Measurements from ENCODE around the gene FAM120A. TPM values are rescaled to one million over a fixed set of nuclear protein-coding genes. Genes with fewer than 3 reads are reported as not detected.

Gene FAM120A
- total RNA-seq, 1 experiment from 2014 or later = 53.3 TPM

DNA sequence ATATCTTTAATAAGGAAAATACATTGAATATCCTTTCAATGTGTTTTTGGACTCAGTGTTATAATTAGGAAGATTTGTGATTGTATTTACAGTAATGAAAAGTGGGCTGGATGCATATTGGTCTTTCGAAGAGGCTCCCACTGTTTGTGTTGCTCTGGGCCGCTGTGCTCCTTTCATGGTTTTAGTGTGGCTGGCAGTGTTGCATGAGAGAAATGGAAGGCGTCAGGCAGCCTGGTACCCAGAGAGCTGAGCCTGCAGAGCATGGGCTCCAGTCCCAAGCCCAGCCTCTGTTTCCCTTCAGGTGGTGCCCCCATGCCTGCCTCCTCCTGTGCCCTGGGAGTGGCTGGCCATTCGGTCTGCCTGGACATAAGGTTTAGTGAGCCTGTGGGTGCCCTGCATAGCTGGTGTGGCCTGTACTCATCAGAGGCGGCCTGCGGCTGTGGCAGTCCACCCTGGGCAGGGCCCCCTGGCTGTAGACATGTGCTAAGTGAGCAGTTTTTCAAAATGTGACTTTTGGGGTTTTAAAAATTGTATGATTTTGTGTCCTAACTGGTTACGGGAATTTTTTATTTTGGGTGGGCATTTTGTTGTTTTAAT, 29.3 kb downstream of the FAM120A start (continued):
- TF ChIP-seq, protein P1, sequence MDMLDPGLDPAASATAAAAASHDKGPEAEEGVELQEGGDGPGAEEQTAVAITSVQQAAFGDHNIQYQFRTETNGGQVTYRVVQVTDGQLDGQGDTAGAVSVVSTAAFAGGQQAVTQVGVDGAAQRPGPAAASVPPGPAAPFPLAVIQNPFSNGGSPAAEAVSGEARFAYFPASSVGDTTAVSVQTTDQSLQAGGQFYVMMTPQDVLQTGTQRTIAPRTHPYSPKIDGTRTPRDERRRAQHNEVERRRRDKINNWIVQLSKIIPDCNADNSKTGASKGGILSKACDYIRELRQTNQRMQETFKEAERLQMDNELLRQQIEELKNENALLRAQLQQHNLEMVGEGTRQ (CRISPR knock-in tag; IDR thresholded peaks at IDR 0.05) = no peak
- TF ChIP-seq NR3C1 (CRISPR knock-in tag; conservative IDR thresholded peaks at IDR 0.05; ENCODE audit: low read depth) = no peak
- no peak for TF ChIP-seq ATF1 (CRISPR knock-in tag; IDR thresholded peaks at IDR 0.05)
- no peak for TF ChIP-seq PRRX2 (CRISPR knock-in tag; IDR thresholded peaks at IDR 0.05)
- TF ChIP-seq TEAD4 (CRISPR knock-in tag; IDR thresholded peaks at IDR 0.05) = no peak
- TF ChIP-seq ZNF232 (CRISPR knock-in tag; IDR thresholded peaks at IDR 0.05) = no peak
- TF ChIP-seq ETV6 (CRISPR knock-in tag; IDR thresholded peaks at IDR 0.05) = no peak

- no peak overlapping the region for H3K27ac Mint-ChIP-seq
- no peak for ATAC-seq
- TF ChIP-seq ZBTB21 (CRISPR knock-in tag; IDR thresholded peaks at IDR 0.05; ENCODE audit: borderline replicate concordance) (no peak), SP1 (CRISPR knock-in tag; conservative IDR thresholded peaks at IDR 0.05) (no peak), ZNF416 (CRISPR knock-in tag; IDR thresholded peaks at IDR 0.05) (no peak), ZNF671 (CRISPR knock-in tag; IDR thresholded peaks at IDR 0.05) (no peak)
- TF ChIP-seq, protein P2, sequence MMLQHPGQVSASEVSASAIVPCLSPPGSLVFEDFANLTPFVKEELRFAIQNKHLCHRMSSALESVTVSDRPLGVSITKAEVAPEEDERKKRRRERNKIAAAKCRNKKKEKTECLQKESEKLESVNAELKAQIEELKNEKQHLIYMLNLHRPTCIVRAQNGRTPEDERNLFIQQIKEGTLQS (CRISPR knock-in tag; conservative IDR thresholded peaks at IDR 0.05) = no peak
- no peaks in the 10 kb centered on the region for H3K9me3 Mint-ChIP-seq
- POLR2A ChIA-PET = no interaction called here
- H3K4me1 Mint-ChIP-seq = peaks cover 30% of the 10 kb centered on the region
- peaks cover 34% of the 10 kb centered on the region for H3K36me3 Mint-ChIP-seq
- H3K27me3 Mint-ChIP-seq (ENCODE audit: low read depth) = no peaks in the 10 kb centered on the region
- CTCF ChIA-PET = no interaction called here
- DNase-seq (ENCODE audit: low spot score) = no peak
- no peak overlapping the region for H3K4me3 Mint-ChIP-seq
Observed at GRCh38 chr9:93483497-93483896, 32.0 kb downstream of the FAM120A start.

DNA sequence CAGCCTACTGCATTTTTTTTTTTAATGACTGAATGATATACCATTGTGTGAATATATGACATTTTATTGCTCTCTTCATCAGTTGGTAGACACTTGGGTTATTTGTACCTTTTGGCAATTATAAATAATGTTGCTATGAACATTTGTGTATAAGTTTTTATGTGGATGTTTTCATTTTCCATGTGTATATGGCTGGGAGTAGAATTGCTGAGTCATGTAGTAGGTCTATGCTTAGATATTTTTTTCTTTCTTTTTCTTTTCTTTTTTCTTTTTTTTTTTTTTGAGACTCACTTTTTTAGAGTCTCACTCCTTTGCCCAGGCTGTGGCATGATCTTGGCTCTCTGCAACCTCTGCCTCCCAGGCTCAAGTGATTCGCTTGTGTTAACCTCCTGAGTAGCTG, 34.8 kb downstream of the FAM120A start:
- DNase-seq (ENCODE audit: low spot score) (no peak), ATAC-seq (no peak)
- Mint-ChIP-seq H3K4me3 (no peak overlapping the region), H3K27me3 (ENCODE audit: low read depth) (no peaks in the 10 kb centered on the region), H3K9me3 (no peaks in the 10 kb centered on the region), H3K27ac (0 out of 2 replicates have a peak overlapping the region, but pooled peaks have one; percentile 44), H3K36me3 (peaks cover 40% of the 10 kb centered on the region), H3K4me1 (peaks cover 10% of the 10 kb centered on the region)
- CTCF ChIA-PET = no interaction called here
- POLR2A ChIA-PET = no interaction called here
- TF ChIP-seq ZNF532 (CRISPR knock-in tag; IDR thresholded peaks at IDR 0.05; ENCODE audit: borderline replicate concordance) (no peak), JAZF1 (CRISPR knock-in tag; IDR thresholded peaks at IDR 0.05) (no peak), CREB1 (CRISPR knock-in tag; IDR thresholded peaks at IDR 0.05) (no peak), MYBL2 (CRISPR knock-in tag; IDR thresholded peaks at IDR 0.05) (no peak), NR1H2 (CRISPR knock-in tag; IDR thresholded peaks at IDR 0.05) (no peak), GABPB1 (CRISPR knock-in tag; IDR thresholded peaks at IDR 0.05) (no peak), NFATC4 (CRISPR knock-in tag; IDR thresholded peaks at IDR 0.05) (no peak), NFYB (CRISPR knock-in tag; conservative IDR thresholded peaks at IDR 0.05; ENCODE audit: low read depth) (no peak), FOXK1 (CRISPR knock-in tag; IDR thresholded peaks at IDR 0.05) (no peak), ARID4B (CRISPR knock-in tag; IDR thresholded peaks at IDR 0.05; ENCODE audit: borderline replicate concordance) (no peak), SP1 (CRISPR knock-in tag; conservative IDR thresholded peaks at IDR 0.05) (no peak), ETV6 (CRISPR knock-in tag; IDR thresholded peaks at IDR 0.05) (no peak)
- TF ChIP-seq, protein P3, sequence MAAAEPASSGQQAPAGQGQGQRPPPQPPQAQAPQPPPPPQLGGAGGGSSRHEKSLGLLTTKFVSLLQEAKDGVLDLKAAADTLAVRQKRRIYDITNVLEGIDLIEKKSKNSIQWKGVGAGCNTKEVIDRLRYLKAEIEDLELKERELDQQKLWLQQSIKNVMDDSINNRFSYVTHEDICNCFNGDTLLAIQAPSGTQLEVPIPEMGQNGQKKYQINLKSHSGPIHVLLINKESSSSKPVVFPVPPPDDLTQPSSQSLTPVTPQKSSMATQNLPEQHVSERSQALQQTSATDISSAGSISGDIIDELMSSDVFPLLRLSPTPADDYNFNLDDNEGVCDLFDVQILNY (CRISPR knock-in tag; IDR thresholded peaks at IDR 0.05) = no peak
- TF ChIP-seq, protein P4, sequence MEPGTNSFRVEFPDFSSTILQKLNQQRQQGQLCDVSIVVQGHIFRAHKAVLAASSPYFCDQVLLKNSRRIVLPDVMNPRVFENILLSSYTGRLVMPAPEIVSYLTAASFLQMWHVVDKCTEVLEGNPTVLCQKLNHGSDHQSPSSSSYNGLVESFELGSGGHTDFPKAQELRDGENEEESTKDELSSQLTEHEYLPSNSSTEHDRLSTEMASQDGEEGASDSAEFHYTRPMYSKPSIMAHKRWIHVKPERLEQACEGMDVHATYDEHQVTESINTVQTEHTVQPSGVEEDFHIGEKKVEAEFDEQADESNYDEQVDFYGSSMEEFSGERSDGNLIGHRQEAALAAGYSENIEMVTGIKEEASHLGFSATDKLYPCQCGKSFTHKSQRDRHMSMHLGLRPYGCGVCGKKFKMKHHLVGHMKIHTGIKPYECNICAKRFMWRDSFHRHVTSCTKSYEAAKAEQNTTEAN (CRISPR knock-in tag; IDR thresholded peaks at IDR 0.05) = no peak

Measured in WTC11 (cell line).